Smooth muscle cell (in vitro differentiated cells): ENCODE data around the gene ACAP2. TPM values are rescaled to one million over a fixed set of nuclear protein-coding genes. Genes with fewer than 3 reads are reported as not detected.
"Not testable (repeated sequence)": the region's sequence is repeated elsewhere in the genome, so short reads cannot be mapped to it uniquely, and the experiment has no call there.

Experiments used
- DNase-seq: peaks from one replicate; lab custom pipeline; 2025; ENCODE audit not compliant: unreplicated experiment; lab: John Stamatoyannopoulos, UW
- H2AFZ ChIP-seq: fragments of 200-600 bp; sonication (generic); 2 replicates; pipeline ENCODE4 v1.6.0; 2016; ENCODE audit warnings: antibody characterized with exemption, low read depth, mild to moderate bottlenecking
- H3F3A ChIP-seq: fragments of 200-600 bp; sonication (generic); 2 replicates; pipeline ENCODE4 v1.6.0; 2017; ENCODE audit warnings: antibody characterized with exemption, low read depth
- H3K27ac ChIP-seq: fragments of 200-600 bp; sonication (generic); 2 replicates; pipeline ENCODE4 v1.5.1; 2016; ENCODE audit warnings: low read depth, mild to moderate bottlenecking
- H3K27me3 ChIP-seq: fragments of 200-600 bp; sonication (generic); 2 replicates; pipeline ENCODE4 v1.6.1; 2016; ENCODE audit warnings: low read depth, mild to moderate bottlenecking
- H3K36me3 ChIP-seq: fragments of 200-600 bp; sonication (generic); 2 replicates; pipeline ENCODE4 v1.5.1; 2016; ENCODE audit warnings: low read depth
- H3K4me1 ChIP-seq: fragments of 200-600 bp; sonication (generic); 2 replicates; pipeline ENCODE4 v1.5.1; 2016; ENCODE audit warnings: low read depth
- H3K4me2 ChIP-seq: fragments of 200-600 bp; sonication (generic); 2 replicates; pipeline ENCODE4 v1.6.0; 2016; ENCODE audit warnings: mild to moderate bottlenecking
- H3K4me3 ChIP-seq: fragments of 200-600 bp; sonication (generic); 2 replicates; pipeline ENCODE4 v1.5.1; 2016; ENCODE audit warnings: mild to moderate bottlenecking
- H3K79me2 ChIP-seq: fragments of 200-600 bp; sonication (generic); 2 replicates; pipeline ENCODE4 v1.6.0; 2016; ENCODE audit warnings: low read depth, mild to moderate bottlenecking
- H3K9ac ChIP-seq: fragments of 200-600 bp; sonication (generic); 2 replicates; pipeline ENCODE4 v1.6.0; 2016; ENCODE audit warnings: low read depth
- H3K9me3 ChIP-seq: fragments of 200-600 bp; sonication (generic); replicated peaks from 2 replicates; pipeline ENCODE4 v1.5.1; 2016; ENCODE audit warnings: low read depth
- H4K20me1 ChIP-seq: fragments of 200-600 bp; sonication (generic); 2 replicates; pipeline ENCODE4 v1.6.0; 2016; ENCODE audit warnings: low read depth
- CTCF ChIP-seq: fragments of 200-600 bp; sonication (generic); IDR thresholded peaks from 2 replicates; pipeline ENCODE4 v1.5.1; 2017; ENCODE audit warnings: borderline replicate concordance, mild to moderate bottlenecking, antibody characterized with exemption; ENCODE audit not compliant: insufficient read depth, poor library complexity, severe bottlenecking
- WGBS: methylation state at CpG from one replicate; pipeline ENCODE4 v1.1.7; 2016; ENCODE audit warnings: low lambda C conversion rate; 5-methylcytosine and 5-hydroxymethylcytosine counted together
- polyA plus RNA-seq: library from polyadenylated mRNA; unstranded; fragments of >200 nt; fragmentation: Nextera tagmentation; extraction: Ambion mirVana; gene quantifications from 2 replicates; pipeline ENCODE4 v1.2.1, GENCODE V29; 2016
- total RNA-seq: library from RNA; depleted of rRNA; stranded (reverse); fragments of >200 nt; gene quantifications from 2 replicates; pipeline ENCODE4 v1.2.3, GENCODE V29; 2014

The ACAP2 gene, protein sequence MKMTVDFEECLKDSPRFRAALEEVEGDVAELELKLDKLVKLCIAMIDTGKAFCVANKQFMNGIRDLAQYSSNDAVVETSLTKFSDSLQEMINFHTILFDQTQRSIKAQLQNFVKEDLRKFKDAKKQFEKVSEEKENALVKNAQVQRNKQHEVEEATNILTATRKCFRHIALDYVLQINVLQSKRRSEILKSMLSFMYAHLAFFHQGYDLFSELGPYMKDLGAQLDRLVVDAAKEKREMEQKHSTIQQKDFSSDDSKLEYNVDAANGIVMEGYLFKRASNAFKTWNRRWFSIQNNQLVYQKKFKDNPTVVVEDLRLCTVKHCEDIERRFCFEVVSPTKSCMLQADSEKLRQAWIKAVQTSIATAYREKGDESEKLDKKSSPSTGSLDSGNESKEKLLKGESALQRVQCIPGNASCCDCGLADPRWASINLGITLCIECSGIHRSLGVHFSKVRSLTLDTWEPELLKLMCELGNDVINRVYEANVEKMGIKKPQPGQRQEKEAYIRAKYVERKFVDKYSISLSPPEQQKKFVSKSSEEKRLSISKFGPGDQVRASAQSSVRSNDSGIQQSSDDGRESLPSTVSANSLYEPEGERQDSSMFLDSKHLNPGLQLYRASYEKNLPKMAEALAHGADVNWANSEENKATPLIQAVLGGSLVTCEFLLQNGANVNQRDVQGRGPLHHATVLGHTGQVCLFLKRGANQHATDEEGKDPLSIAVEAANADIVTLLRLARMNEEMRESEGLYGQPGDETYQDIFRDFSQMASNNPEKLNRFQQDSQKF
- 41.8 and 58.9 TPM in 2 replicates for total RNA-seq
- polyA plus RNA-seq: 19.8 and 24.7 TPM in 2 replicates

- Histone ChIP-seq H3K9ac (peak within 1 kb of the TSS; percentile 92), H3F3A (peaks cover 6% of the 10 kb centered on the region), H3K4me3 (peak within 1 kb of the TSS; percentile 97), H4K20me1 (peaks cover 40% of the 10 kb centered on the region), H3K4me1 (peaks cover 21% of the 10 kb centered on the region), H3K27me3 (no peaks in the 10 kb centered on the region), H3K4me2 (peak within 1 kb of the TSS; percentile 92), H3K79me2 (peaks cover 40% of the 10 kb centered on the region), H2AFZ (peak within 1 kb of the TSS; percentile 100), H3K9me3 (no peaks in the 10 kb centered on the region), H3K36me3 (no peaks in the 10 kb centered on the region), H3K27ac (peak within 1 kb of the TSS; percentile 87)
- peak; percentile 97 for DNase-seq
- WGBS: 1% methylated on average over 54 of the region's 106 CpGs
- no peak for TF ChIP-seq CTCF
Observed at GRCh38 chr3:195442573-195443390, at the start of gene ACAP2. Gene ACAP2 (minus strand): TSS chr3:195443020. CDS start chr3:195442847, 173 bp downstream.

- H3K9ac ChIP-seq: no peak overlapping the region
- no peak overlapping the region for H3K4me2 ChIP-seq
- no peak overlapping the region for H2AFZ ChIP-seq
- no peak overlapping the region for H3K27ac ChIP-seq
- H3F3A ChIP-seq: no peaks in the 10 kb centered on the region
- H3K4me1 ChIP-seq: no peaks in the 10 kb centered on the region
- no peak for TF ChIP-seq CTCF
- no peaks in the 10 kb centered on the region for H3K36me3 ChIP-seq
- no peak overlapping the region for H3K4me3 ChIP-seq
- H4K20me1 ChIP-seq: no peaks in the 10 kb centered on the region
- no peaks in the 10 kb centered on the region for H3K9me3 ChIP-seq
- DNase-seq: no peak
- WGBS: 93% methylated on average over 3 of the region's 3 CpGs
- H3K79me2 ChIP-seq: no peaks in the 10 kb centered on the region
- H3K27me3 ChIP-seq: no peaks in the 10 kb centered on the region
Observed at GRCh38 chr3:195475614-195476013, 32.8 kb upstream of the ACAP2 start.

GRCh38 chr3:195475116-195475515, 32.3 kb upstream of the ACAP2 start:
- not testable (repeated sequence) for H3K4me3 ChIP-seq, H3K9ac ChIP-seq, H3K79me2 ChIP-seq, H3K4me1 ChIP-seq, H3K27ac ChIP-seq, H2AFZ ChIP-seq, H3K27me3 ChIP-seq, H3K4me2 ChIP-seq, H3K36me3 ChIP-seq, DNase-seq, H3F3A ChIP-seq, H4K20me1 ChIP-seq, H3K9me3 ChIP-seq
- 94% methylated on average over 8 of the region's 8 CpGs for WGBS

- no peak overlapping the region for H3K27ac ChIP-seq
- no peak for TF ChIP-seq CTCF
- no peak overlapping the region for H3K4me3 ChIP-seq
- no peaks in the 10 kb centered on the region for H4K20me1 ChIP-seq
- no peaks in the 10 kb centered on the region for H3K4me1 ChIP-seq
- 87% methylated on average over 4 of the region's 4 CpGs for WGBS
- no peaks in the 10 kb centered on the region for H3K79me2 ChIP-seq
- no peak for DNase-seq
- no peak overlapping the region for H2AFZ ChIP-seq
- no peaks in the 10 kb centered on the region for H3K27me3 ChIP-seq
- no peaks in the 10 kb centered on the region for H3F3A ChIP-seq
- no peak overlapping the region for H3K4me2 ChIP-seq
- no peak overlapping the region for H3K9ac ChIP-seq
- no peaks in the 10 kb centered on the region for H3K9me3 ChIP-seq
- H3K36me3 ChIP-seq: no peaks in the 10 kb centered on the region
Observed at GRCh38 chr3:195468841-195469240, 26.0 kb upstream of the ACAP2 start.
